Activated CD4-positive, alpha-beta memory T cell treated with anti-CD3 and anti-CD28 coated beads for 36 hours (primary cell): ENCODE results near the gene SETX. TPM values are rescaled to one million over a fixed set of nuclear protein-coding genes. Genes with fewer than 3 reads are reported as not detected.

Experiments used
- CTCF ChIA-PET: fragments of 350-600 bp; sonication (Branson Sonifier 250); formaldehyde crosslinking; loops from one replicate; lab custom pipeline; 2021; ENCODE audit warnings: antibody characterized with exemption, inconsistent platforms; lab: Charles Lee
- POLR2A ChIA-PET: fragments of 350-600 bp; sonication (Branson Sonifier 250); formaldehyde crosslinking; loops from one replicate; lab custom pipeline; 2021; ENCODE audit warnings: antibody characterized with exemption; lab: Charles Lee
- DNase-seq: peaks from one replicate; pipeline ENCODE4 v3.0.0-alpha.2; 2020
- H3K27ac Mint-ChIP-seq: one replicate; pipeline ENCODE4 v1.8.0; 2021; ENCODE audit warnings: mixed read lengths
- H3K27me3 Mint-ChIP-seq: one replicate; pipeline ENCODE4 v1.8.0; 2021; ENCODE audit warnings: mixed read lengths
- H3K36me3 Mint-ChIP-seq: one replicate; pipeline ENCODE4 v1.8.0; 2021; ENCODE audit warnings: mixed read lengths
- H3K4me1 Mint-ChIP-seq: one replicate; pipeline ENCODE4 v1.8.0; 2021; ENCODE audit warnings: low read depth, mixed read lengths
- H3K4me3 Mint-ChIP-seq: one replicate; pipeline ENCODE4 v1.8.0; 2021; ENCODE audit warnings: mild to moderate bottlenecking, mixed read lengths
- H3K9me3 Mint-ChIP-seq: one replicate; pipeline ENCODE4 v1.8.0; 2021; ENCODE audit warnings: mixed read lengths
- intact Hi-C: fragments of 100-400 bp; cut with micrococcal nuclease; formaldehyde crosslinking; loops from one replicate; pipeline ENCODE4 v1.15.1; 2023
- total RNA-seq, 2 experiments: library from RNA; stranded (reverse); gene quantifications; one replicate each; pipeline ENCODE4 v1.2.3, GENCODE V29; 2021

SETX gene
- total RNA-seq, 2 experiments from 2014 or later = 41.6 to 42.3 TPM

DNA sequence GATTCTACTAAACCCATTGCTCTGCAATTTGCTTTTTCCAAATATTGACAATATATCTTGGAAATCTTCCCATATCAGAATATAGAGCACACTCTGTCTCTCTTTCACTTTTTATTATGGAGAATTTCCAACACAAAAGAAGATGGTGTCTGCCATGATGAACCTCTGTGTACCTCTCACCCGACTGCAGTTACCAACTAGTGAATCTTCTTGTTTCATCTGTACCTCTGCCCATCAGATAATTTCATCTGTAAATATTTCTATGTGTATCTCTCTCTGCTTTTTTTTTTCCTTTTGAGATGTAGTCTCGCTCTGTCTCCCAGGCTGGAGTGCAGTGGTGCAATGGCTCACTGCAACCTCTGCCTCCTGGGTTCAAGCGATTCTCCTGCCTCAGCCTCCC lies 130.1 kb downstream of the SETX start:
- intact Hi-C loops = no loop called here
- no peaks in the 10 kb centered on the region for H3K36me3 Mint-ChIP-seq
- H3K27me3 Mint-ChIP-seq = peaks cover 6% of the 10 kb centered on the region
- H3K4me1 Mint-ChIP-seq = no peaks in the 10 kb centered on the region
- H3K27ac Mint-ChIP-seq = no peak overlapping the region
- POLR2A ChIA-PET = no interaction called here
- CTCF ChIA-PET = no interaction called here
- no peaks in the 10 kb centered on the region for H3K9me3 Mint-ChIP-seq
- no peak for DNase-seq
- no peak overlapping the region for H3K4me3 Mint-ChIP-seq

DNA sequence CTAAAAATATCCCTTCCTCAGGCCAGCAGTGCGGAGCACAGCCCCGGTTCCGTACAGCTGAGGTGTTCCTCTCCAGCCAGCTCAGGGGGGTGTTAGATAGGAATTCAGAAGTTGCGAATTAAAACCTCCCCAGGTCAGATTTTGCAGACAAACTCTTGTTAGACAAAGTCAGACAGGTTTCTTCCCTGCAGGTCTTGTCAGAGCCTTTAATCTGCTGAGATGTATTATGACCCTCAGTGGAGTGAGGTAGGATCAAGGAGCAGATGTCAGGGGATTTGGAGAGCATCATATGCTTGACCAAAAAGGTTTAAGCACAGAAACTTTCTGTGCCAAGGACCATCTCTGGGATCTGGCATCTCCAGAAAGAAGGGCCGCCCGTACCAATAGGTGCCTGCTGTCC lies 132.8 kb downstream of the SETX start:
- intact Hi-C loops = no loop called here
- POLR2A ChIA-PET = no interaction called here

DNA sequence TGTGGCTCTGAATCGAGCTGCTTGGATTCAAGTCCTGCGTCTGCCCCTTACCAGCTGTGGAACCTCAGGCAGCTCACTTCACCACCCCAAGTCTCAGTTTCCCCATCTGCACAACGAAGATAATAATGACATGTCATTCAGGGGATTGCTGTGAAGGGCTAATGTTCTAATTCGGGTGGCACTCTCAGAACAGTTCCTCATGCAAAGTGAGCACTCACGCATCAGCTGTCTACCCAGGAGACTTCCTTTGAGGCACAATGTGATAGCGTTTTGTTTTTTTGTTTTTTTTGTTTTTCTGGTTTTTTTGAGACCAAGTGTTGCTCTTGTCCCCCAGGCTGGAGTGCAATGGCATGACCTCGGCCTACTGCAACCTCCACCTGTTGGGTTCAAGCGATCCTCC lies 136.6 kb downstream of the SETX start:
- Mint-ChIP-seq H3K9me3 (no peaks in the 10 kb centered on the region), H3K27me3 (peaks cover 2% of the 10 kb centered on the region), H3K27ac (no peak overlapping the region), H3K4me1 (no peaks in the 10 kb centered on the region), H3K36me3 (no peaks in the 10 kb centered on the region), H3K4me3 (no peak overlapping the region)
- intact Hi-C loops = no loop called here
- ChIA-PET CTCF (interaction anchor here (1.6 kb wide), 1 partner anchor 49 kb away, joined by 3 read pairs; no protein-coding TSS in a partner anchor), POLR2A (no interaction called here)
- DNase-seq = no peak

More for the DNA sequence above, 132.8 kb downstream of the SETX start:
- H3K9me3 Mint-ChIP-seq = no peaks in the 10 kb centered on the region
- CTCF ChIA-PET = interaction anchor here (2.1 kb wide), 1 partner anchor 14 kb away, joined by 11 read pairs; no protein-coding TSS in a partner anchor
- H3K27ac Mint-ChIP-seq = no peak overlapping the region
- H3K4me3 Mint-ChIP-seq = no peak overlapping the region
- H3K4me1 Mint-ChIP-seq = no peaks in the 10 kb centered on the region
- H3K36me3 Mint-ChIP-seq = no peaks in the 10 kb centered on the region
- no peak for DNase-seq
- H3K27me3 Mint-ChIP-seq = peaks cover 5% of the 10 kb centered on the region

DNA sequence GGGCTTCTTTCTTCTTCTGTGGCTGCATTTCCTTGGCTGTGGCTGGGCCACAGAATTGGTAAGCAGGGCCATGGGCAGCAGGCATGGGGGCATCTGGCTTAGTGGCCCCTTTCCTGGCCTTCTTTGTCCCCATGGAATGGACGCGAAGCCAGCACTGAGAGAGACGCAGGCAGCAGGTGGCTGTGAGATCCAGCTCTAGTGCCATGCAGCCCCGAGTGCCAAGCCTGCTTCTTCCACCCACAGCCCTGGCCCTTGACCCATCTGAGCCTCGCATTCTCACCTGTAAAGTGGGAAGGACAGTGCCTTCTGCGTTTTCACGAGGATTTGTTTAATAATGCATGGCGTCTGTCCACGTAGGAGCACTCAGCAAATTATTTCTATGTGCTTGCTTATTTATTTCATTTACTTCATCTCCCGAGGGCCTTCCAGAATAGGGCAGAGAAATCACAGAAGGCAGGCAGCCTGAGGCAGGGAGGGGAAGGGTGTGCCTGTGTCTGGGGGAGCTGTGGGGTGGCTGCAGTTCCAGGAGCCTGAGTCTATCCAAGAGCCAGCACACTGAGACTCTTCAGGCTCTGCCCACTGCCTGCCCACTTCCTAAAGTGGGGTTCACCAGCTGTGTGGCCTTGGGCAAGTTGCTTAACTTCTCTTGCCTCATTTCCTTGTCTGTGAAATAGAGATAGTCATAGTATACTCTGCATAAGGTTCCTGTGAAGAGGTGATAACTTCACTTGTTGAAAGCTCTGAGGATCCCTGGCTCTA lies 137.7 kb downstream of the SETX start:
- CTCF ChIA-PET = interaction anchor here (0.9 kb wide), 1 partner anchor 19 kb away, joined by 3 read pairs; no protein-coding TSS in a partner anchor

DNA sequence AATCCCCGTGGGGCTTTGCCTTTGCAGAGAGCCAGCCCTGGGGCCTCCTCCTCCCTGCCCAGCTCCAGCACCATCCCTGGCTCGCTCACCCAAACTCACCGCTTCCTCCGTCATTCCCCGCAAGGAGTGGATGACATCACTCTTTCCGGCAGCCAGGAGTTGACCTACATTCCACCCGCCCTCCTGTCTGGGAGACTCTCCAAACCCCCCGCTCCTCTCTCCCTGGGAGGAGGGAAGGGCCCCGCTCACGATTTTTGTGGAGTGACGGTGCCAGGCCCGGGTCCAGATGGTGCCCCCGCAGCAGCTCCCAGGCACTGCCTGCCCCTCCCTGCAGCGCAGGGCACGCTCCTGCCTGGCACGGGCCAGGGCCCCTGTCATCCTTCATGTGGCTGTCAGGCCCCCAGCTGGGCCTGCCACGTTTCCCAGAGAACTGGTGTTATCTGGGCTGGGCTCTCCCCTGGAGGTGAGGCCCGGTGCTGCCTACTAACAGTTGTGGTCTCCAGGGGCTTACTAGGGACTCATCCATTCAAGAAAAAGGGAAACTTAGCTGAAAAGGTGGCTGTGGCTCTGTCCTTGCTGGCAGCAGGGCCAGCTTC lies 140.7 kb downstream of the SETX start:
- intact Hi-C loops = no loop called here
- Mint-ChIP-seq H3K9me3 (no peaks in the 10 kb centered on the region), H3K4me3 (no peak overlapping the region), H3K27me3 (no peaks in the 10 kb centered on the region), H3K27ac (no peak overlapping the region), H3K4me1 (no peaks in the 10 kb centered on the region), H3K36me3 (no peaks in the 10 kb centered on the region)
- no peak for DNase-seq
- CTCF ChIA-PET = interaction anchor here (2.1 kb wide), 1 partner anchor 44 kb away, joined by 4 read pairs; no protein-coding TSS in a partner anchor
- POLR2A ChIA-PET = no interaction called here

More for the DNA sequence above, 137.7 kb downstream of the SETX start:
- Mint-ChIP-seq H3K36me3 (no peaks in the 10 kb centered on the region), H3K9me3 (no peaks in the 10 kb centered on the region), H3K27me3 (peaks cover 2% of the 10 kb centered on the region), H3K27ac (no peak overlapping the region), H3K4me1 (no peaks in the 10 kb centered on the region), H3K4me3 (no peak overlapping the region)
- no peak for DNase-seq
- POLR2A ChIA-PET = interaction anchor here (0.7 kb wide), 1 partner anchor 311 kb away, joined by 6 read pairs; no protein-coding TSS in a partner anchor
- intact Hi-C loops = no loop called here

DNA sequence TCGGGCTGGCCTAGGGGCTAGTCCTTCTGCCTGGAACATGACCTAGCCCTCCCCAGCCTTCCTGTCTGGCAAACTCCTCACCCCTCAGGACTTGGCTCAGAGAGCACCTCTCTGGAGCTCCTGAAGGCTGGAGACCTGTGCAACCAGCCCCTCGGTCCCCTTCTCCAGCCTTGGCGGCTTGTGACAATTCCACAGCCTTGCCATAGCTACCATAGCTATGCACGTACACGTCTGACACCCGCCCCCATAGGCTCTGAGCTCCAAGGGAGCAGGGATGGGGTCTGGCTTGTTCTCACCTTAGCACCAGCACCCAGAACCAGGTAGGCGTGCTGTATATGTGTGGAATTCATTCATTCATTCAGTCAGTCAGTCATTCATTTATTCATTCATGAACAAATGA lies 143.2 kb downstream of the SETX start:
- POLR2A ChIA-PET = no interaction called here
- Mint-ChIP-seq H3K4me1 (peaks cover 2% of the 10 kb centered on the region), H3K9me3 (no peaks in the 10 kb centered on the region), H3K36me3 (no peaks in the 10 kb centered on the region), H3K27me3 (no peaks in the 10 kb centered on the region), H3K27ac (no peak overlapping the region), H3K4me3 (no peak overlapping the region)
- no peak for DNase-seq
- CTCF ChIA-PET = no interaction called here
- intact Hi-C loops = no loop called here

Other genes starting within 250 kb of the SETX start
- gene NTNG2, start 192.9 kb downstream of the SETX start, total RNA-seq = 1 to 10 TPM in 1 of 2 experiments, under 1 TPM in 1; 0.77 to 1.4 TPM
- gene TTF1, start 51.9 kb upstream of the SETX start, total RNA-seq = 10 to 100 TPM; 31.0 to 33.7 TPM
- not detected for gene CFAP77, start 55.2 kb upstream of the SETX start, total RNA-seq
- gene BARHL1, start 227.6 kb upstream of the SETX start, total RNA-seq = not detected